ENCODE measurements around the gene HOXD9.

HOXD9 gene

GRCh38 chr2:176087330-176088047 lies 35.0 kb upstream of the HOXD9 start:
- TF ChIP-seq ZNF274 (IDR thresholded peaks at IDR 0.05; ENCODE audit: low read depth, low read length) (no peak), YY1 (IDR thresholded peaks at IDR 0.05; ENCODE audit: insufficient read depth, insufficient read length) (no peak), SUZ12 (IDR thresholded peaks at IDR 0.05; ENCODE audit: extremely low read depth, insufficient read depth, insufficient read length) (no peak)
- peak overlapping the region; percentile 88 for H3K9ac ChIP-seq (ENCODE audit: insufficient read length, low read depth)
- peaks cover 11% of the 10 kb centered on the region; the same call in 1 of the 2 replicates for H3K9me3 ChIP-seq (ENCODE audit: insufficient read depth, low read length)
- H3K4me3 ChIP-seq (ENCODE audit: insufficient read length, low read depth): peak overlapping the region; percentile 76
- peaks cover 3% of the 10 kb centered on the region for H3K4me1 ChIP-seq (ENCODE audit: insufficient read depth, insufficient read length)
- no peaks in the 10 kb centered on the region for H3K36me3 ChIP-seq (ENCODE audit: insufficient read depth, insufficient read length, low read length)
- H3K27me3 ChIP-seq (ENCODE audit: insufficient read depth, insufficient read length): peaks cover 97% of the 10 kb centered on the region
- DNase-seq (ENCODE audit: low read depth, low spot score): no peak

DNA sequence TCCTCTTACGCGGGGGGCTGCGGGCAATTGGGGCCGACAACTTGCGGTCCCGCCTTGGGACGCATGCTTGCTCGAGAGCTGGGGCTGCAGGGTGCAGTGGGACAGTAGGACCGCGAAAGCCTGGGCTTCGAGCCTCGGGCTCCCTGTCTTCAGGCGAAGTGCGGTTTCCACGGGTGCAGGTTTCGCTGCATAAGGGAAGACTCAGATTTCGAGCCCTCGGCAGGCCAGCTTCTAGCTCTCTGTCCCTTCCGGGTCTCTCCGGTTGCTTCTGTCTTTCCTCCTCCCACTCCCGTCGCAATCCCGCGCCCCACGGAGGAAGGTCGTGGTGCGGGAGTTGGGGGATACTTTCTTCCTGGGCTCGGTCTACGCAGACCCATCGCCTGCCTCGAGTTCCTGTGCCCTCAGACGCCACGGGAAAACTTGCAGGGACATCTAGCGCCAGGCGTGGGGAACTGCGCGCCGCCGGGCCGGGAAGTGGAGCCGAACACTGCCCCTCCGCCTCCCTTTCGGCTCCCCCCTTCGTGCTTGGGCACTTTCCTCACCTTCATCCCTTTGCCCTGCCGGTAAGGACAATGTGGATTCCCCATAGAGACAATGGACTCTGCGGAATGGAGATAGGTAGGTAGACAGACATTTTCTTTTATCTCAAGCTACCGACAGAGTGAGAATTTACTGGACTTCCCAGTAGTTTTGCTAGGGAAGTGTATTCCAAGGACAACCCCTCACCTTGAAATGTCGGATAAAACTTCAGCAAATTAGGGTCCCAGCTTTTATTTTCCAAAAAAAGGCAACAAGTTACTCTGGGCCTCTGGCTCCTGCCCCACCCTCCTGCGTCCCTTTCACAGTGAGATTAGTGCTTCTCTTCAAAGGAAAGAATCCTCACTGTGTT lies 34.2 kb upstream of the HOXD9 start:
- TF ChIP-seq YY1 (IDR thresholded peaks at IDR 0.05; ENCODE audit: insufficient read depth, insufficient read length) (no peak), SUZ12 (IDR thresholded peaks at IDR 0.05; ENCODE audit: extremely low read depth, insufficient read depth, insufficient read length) (no peak), ZNF274 (IDR thresholded peaks at IDR 0.05; ENCODE audit: low read depth, low read length) (no peak)
- no peaks in the 10 kb centered on the region for H3K36me3 ChIP-seq (ENCODE audit: insufficient read depth, insufficient read length, low read length)
- peak overlapping the region; percentile 88 for H3K9ac ChIP-seq (ENCODE audit: insufficient read length, low read depth)
- peaks cover 4% of the 10 kb centered on the region for H3K4me1 ChIP-seq (ENCODE audit: insufficient read depth, insufficient read length)
- H3K9me3 ChIP-seq (ENCODE audit: insufficient read depth, low read length): peaks cover 11% of the 10 kb centered on the region; the same call in 1 of the 2 replicates
- H3K4me3 ChIP-seq (ENCODE audit: insufficient read length, low read depth): peak overlapping the region; percentile 76
- no peak for DNase-seq (ENCODE audit: low read depth, low spot score)
- H3K27me3 ChIP-seq (ENCODE audit: insufficient read depth, insufficient read length): peaks cover 93% of the 10 kb centered on the region

DNA sequence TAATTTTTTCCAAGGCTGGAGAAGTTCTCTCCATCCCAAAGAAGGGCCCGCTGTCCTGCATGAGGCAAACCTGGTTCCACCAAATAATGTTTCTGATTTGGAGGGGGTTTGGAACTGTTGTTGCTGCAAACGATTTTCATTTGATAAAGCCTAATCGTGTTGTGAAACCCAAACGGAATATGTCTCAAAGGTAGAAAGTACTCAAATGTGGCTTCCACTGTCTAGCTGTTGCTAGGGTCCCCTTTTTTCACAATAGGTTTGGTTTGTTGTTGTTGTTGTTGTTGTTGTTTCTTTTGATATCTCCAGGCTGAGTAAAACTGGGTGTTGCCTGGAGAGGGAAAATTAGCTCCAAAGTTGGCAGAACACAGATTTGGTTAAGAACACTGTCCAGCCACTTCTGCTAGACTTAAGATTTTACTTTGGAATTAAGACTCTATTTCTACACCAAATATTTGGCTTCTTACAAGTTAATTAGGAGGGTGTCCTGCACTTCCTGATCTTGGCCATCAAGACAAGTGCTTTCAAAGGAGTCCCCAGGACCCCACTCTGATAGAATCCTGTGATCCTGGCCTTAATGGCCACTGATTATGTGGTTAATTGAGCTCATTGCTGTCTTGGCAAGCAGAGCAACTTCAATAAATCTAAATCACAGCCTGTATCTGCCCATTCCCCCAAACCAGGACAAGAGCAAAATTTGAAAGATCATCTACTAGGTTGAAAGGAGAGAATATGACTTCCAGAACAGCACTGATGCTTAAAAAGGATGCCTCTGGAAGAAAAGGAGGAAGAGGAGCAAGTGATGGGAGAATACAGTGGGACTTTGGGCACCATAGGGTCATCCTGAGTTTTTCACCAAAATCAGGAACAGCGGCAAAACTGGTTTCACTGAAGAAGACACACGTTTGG lies 33.3 kb upstream of the HOXD9 start:
- Histone ChIP-seq H3K4me3 (ENCODE audit: insufficient read length, low read depth) (no peak overlapping the region), H3K27me3 (ENCODE audit: insufficient read depth, insufficient read length) (peaks cover 93% of the 10 kb centered on the region), H3K36me3 (ENCODE audit: insufficient read depth, insufficient read length, low read length) (peaks cover under 1% of the 10 kb centered on the region), H3K4me1 (ENCODE audit: insufficient read depth, insufficient read length) (peaks cover 6% of the 10 kb centered on the region), H3K9ac (ENCODE audit: insufficient read length, low read depth) (no peak overlapping the region), H3K9me3 (ENCODE audit: insufficient read depth, low read length) (peaks cover 19% of the 10 kb centered on the region; the same call in 1 of the 2 replicates)
- TF ChIP-seq ZNF274 (IDR thresholded peaks at IDR 0.05; ENCODE audit: low read depth, low read length): no peak
- TF ChIP-seq SUZ12 (IDR thresholded peaks at IDR 0.05; ENCODE audit: extremely low read depth, insufficient read depth, insufficient read length): no peak
- no peak for TF ChIP-seq YY1 (IDR thresholded peaks at IDR 0.05; ENCODE audit: insufficient read depth, insufficient read length)
- no peak for DNase-seq (ENCODE audit: low read depth, low spot score)

DNA sequence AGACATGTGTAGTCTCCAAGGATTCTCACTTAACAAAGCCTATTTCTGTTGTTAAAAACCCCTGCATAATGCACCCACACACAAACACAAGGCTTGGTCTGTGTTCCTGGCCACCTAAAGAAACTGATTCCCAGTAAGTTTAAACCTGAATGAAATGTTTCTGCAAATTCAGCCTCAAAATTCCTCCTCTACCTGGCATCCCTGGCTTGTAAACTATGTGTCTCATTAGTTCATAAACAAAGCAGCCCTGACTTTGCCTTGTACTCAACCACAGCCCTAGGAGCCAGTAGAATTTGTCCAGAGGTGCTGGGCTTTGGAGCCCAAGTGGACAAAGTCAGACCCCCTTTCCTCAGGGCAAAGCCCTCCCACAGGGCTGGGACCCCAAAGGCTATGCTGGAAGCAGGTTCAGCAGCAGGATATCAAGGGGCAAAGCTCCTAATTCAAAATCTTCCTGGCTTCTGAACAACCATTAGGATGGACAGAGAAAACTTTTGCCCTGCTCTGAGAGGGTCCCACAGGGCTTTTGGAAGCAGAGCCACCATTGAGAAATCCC lies 32.6 kb upstream of the HOXD9 start:
- H3K27me3 ChIP-seq (ENCODE audit: insufficient read depth, insufficient read length): peaks cover 93% of the 10 kb centered on the region

GRCh38 chr2:176090862-176091261 lies 31.7 kb upstream of the HOXD9 start:
- Histone ChIP-seq H3K4me1 (ENCODE audit: insufficient read depth, insufficient read length) (peaks cover 6% of the 10 kb centered on the region), H3K4me3 (ENCODE audit: insufficient read length, low read depth) (no peak overlapping the region), H3K27me3 (ENCODE audit: insufficient read depth, insufficient read length) (peaks cover 93% of the 10 kb centered on the region), H3K9me3 (ENCODE audit: insufficient read depth, low read length) (peaks cover 35% of the 10 kb centered on the region; the same call in 1 of the 2 replicates), H3K36me3 (ENCODE audit: insufficient read depth, insufficient read length, low read length) (peaks cover 10% of the 10 kb centered on the region), H3K9ac (ENCODE audit: insufficient read length, low read depth) (no peak overlapping the region)
- DNase-seq (ENCODE audit: low read depth, low spot score): no peak
- no peak for TF ChIP-seq YY1 (IDR thresholded peaks at IDR 0.05; ENCODE audit: insufficient read depth, insufficient read length)
- no peak for TF ChIP-seq ZNF274 (IDR thresholded peaks at IDR 0.05; ENCODE audit: low read depth, low read length)
- no peak for TF ChIP-seq SUZ12 (IDR thresholded peaks at IDR 0.05; ENCODE audit: extremely low read depth, insufficient read depth, insufficient read length)

More for the DNA sequence above, 32.6 kb upstream of the HOXD9 start:
- no peak for DNase-seq (ENCODE audit: low read depth, low spot score)
- TF ChIP-seq ZNF274 (IDR thresholded peaks at IDR 0.05; ENCODE audit: low read depth, low read length) (no peak), SUZ12 (IDR thresholded peaks at IDR 0.05; ENCODE audit: extremely low read depth, insufficient read depth, insufficient read length) (no peak), YY1 (IDR thresholded peaks at IDR 0.05; ENCODE audit: insufficient read depth, insufficient read length) (no peak)
- H3K4me3 ChIP-seq (ENCODE audit: insufficient read length, low read depth): no peak overlapping the region
- no peak overlapping the region for H3K9ac ChIP-seq (ENCODE audit: insufficient read length, low read depth)
- H3K9me3 ChIP-seq (ENCODE audit: insufficient read depth, low read length): peaks cover 26% of the 10 kb centered on the region; the same call in 1 of the 2 replicates
- H3K36me3 ChIP-seq (ENCODE audit: insufficient read depth, insufficient read length, low read length): peaks cover 7% of the 10 kb centered on the region
- peaks cover 6% of the 10 kb centered on the region for H3K4me1 ChIP-seq (ENCODE audit: insufficient read depth, insufficient read length)
